OCI-LY7 (cell line): ENCODE results near the gene CAMK4.

Experiments used
- CTCF ChIP-seq: fragments of 200-600 bp; sonication (generic); conservative IDR thresholded peaks from 2 replicates; pipeline ENCODE4 v1.5.1; 2014; ENCODE audit warnings: mild to moderate bottlenecking, antibody characterized with exemption, low read length, moderate library complexity, mixed read lengths
- EZH2phosphoT487 ChIP-seq: fragments of 200-600 bp; sonication (generic); IDR thresholded peaks from 2 replicates; pipeline ENCODE4 v1.6.1; 2018; ENCODE audit warnings: low read depth, borderline replicate concordance, mild to moderate bottlenecking, mixed run types, antibody characterized with exemption, low read length, moderate library complexity, mixed read lengths

- TF ChIP-seq CTCF (no peak), EZH2phosphoT487 (no peak)
Measured at GRCh38 chr5:111383288-111383970, 159.2 kb downstream of the CAMK4 start.
